ENCODE measurements around the gene PIP5KL1. TPM values are rescaled to one million over a fixed set of nuclear protein-coding genes. Genes with fewer than 3 reads are reported as not detected.

Gene PIP5KL1
- total and polyA plus RNA-seq, 2 donors from 2014 or later, result 3.0 to 4.3 TPM

DNA sequence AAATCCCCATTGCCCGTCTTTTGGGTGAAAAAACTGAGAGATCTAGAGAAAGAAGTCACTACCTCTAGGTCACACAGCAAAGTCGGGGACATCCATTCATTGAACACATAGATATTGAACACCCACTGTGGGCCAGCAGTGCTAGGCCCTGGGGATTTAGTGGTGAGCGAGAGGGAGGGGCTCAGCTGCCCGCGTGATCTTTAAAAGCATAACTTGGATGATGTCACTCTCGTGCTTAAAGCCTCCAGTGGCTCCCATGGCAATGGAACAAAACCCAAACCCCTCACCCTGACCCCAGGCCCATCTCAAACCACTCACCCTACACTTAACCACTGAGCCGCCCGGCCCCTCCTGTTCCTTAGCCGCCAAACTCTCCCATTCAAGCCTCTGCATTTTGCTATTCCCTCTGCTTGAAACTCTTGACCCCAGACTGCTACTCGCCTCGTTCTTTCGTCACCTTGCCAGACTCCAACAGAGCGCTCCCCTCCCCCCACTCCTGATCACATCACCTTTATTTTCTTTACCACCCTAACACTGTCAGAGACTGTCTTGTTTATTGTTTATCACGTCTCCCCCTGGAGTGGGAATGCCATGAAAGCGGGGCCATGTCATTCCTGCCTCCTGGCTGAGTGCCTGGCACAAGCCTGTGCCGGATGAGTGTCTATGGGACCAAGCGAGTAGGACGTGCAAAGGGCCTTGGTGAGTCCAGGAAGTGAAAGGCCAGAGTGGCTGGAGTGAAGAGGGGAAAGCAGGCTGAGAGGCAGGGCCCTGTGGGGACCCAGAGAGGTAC is 710 bp upstream of the PIP5KL1 start:
- Histone ChIP-seq H3K9me3 (ENCODE audit: control insufficient read depth in 2 of 3, insufficient read depth in 1 of 3, low read length in 3 of 3) (no peaks in the 10 kb centered on the region), H3K4me1 (ENCODE audit: control insufficient read depth in 2 of 3, insufficient read depth in 2 of 3, low read depth in 1 of 3, low read length in 3 of 3) (peaks cover 0 to 33% (median under 1%) of the 10 kb centered on the region in 3 donors), H3K9ac (ENCODE audit: low read length in 3 of 3) (no peak overlapping the region), H3K27ac (ENCODE audit: low read depth in 2 of 2, low read length in 2 of 2) (no peak overlapping the region), H3K36me3 (ENCODE audit: control insufficient read depth in 2 of 3, insufficient read depth in 3 of 3, low read length in 3 of 3) (no peaks in the 10 kb centered on the region), H3K27me3 (ENCODE audit: control insufficient read depth, insufficient read depth, low read length) (peaks cover 4% of the 10 kb centered on the region), H3K4me3 (ENCODE audit: low read length in 3 of 3) (peak overlapping the region in 1 of 3 donors; percentile 35)
- peak in 3 of 5 donors; percentile 35 to 78 (median 48) for DNase-seq
- TF ChIP-seq, protein P1, sequence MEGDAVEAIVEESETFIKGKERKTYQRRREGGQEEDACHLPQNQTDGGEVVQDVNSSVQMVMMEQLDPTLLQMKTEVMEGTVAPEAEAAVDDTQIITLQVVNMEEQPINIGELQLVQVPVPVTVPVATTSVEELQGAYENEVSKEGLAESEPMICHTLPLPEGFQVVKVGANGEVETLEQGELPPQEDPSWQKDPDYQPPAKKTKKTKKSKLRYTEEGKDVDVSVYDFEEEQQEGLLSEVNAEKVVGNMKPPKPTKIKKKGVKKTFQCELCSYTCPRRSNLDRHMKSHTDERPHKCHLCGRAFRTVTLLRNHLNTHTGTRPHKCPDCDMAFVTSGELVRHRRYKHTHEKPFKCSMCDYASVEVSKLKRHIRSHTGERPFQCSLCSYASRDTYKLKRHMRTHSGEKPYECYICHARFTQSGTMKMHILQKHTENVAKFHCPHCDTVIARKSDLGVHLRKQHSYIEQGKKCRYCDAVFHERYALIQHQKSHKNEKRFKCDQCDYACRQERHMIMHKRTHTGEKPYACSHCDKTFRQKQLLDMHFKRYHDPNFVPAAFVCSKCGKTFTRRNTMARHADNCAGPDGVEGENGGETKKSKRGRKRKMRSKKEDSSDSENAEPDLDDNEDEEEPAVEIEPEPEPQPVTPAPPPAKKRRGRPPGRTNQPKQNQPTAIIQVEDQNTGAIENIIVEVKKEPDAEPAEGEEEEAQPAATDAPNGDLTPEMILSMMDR (IDR thresholded peaks at IDR 0.05; ENCODE audit: borderline replicate concordance, extremely low read depth, insufficient read depth), result no peak
- no peak for FAIRE-seq
- intact Hi-C loops (cut with DNase I), result no loop called here

DNA sequence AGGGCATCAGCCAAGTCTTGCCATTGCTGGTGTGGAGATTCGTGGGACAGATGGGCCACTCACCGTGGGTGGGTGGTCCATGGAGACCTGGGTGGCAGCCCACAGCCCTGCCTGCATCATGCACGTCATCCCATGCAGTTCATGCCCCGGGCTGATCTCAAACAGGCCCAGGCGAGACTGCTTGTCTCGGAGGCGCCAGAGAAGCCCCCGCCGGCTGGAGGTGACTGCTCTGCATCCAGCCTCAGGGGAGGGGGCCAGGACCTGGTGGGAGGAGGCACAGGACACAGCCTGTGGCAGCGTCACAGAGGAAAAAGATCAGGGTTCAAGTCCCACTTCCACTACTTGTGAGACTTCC is 975 bp downstream of the PIP5KL1 start:
- intact Hi-C loops (cut with DNase I), result no loop called here
- TF ChIP-seq, protein P1 (IDR thresholded peaks at IDR 0.05; ENCODE audit: borderline replicate concordance, extremely low read depth, insufficient read depth), result no peak
- H3K9ac ChIP-seq (ENCODE audit: low read length in 3 of 3), result no peak overlapping the region
- H3K27ac ChIP-seq (ENCODE audit: low read depth in 2 of 2, low read length in 2 of 2), result no peak overlapping the region
- FAIRE-seq (no peak), DNase-seq (peak in 1 of 5 donors; percentile 74)
- no peaks in the 10 kb centered on the region for H3K36me3 ChIP-seq (ENCODE audit: control insufficient read depth in 2 of 3, insufficient read depth in 3 of 3, low read length in 3 of 3)
- peaks cover 0 to 24% (median 0%) of the 10 kb centered on the region in 3 donors for H3K4me1 ChIP-seq (ENCODE audit: control insufficient read depth in 2 of 3, insufficient read depth in 2 of 3, low read depth in 1 of 3, low read length in 3 of 3)
- H3K27me3 ChIP-seq (ENCODE audit: control insufficient read depth, insufficient read depth, low read length), result peaks cover 4% of the 10 kb centered on the region
- no peaks in the 10 kb centered on the region for H3K9me3 ChIP-seq (ENCODE audit: control insufficient read depth in 2 of 3, insufficient read depth in 1 of 3, low read length in 3 of 3)
- no peak overlapping the region for H3K4me3 ChIP-seq (ENCODE audit: low read length in 3 of 3)

DNA sequence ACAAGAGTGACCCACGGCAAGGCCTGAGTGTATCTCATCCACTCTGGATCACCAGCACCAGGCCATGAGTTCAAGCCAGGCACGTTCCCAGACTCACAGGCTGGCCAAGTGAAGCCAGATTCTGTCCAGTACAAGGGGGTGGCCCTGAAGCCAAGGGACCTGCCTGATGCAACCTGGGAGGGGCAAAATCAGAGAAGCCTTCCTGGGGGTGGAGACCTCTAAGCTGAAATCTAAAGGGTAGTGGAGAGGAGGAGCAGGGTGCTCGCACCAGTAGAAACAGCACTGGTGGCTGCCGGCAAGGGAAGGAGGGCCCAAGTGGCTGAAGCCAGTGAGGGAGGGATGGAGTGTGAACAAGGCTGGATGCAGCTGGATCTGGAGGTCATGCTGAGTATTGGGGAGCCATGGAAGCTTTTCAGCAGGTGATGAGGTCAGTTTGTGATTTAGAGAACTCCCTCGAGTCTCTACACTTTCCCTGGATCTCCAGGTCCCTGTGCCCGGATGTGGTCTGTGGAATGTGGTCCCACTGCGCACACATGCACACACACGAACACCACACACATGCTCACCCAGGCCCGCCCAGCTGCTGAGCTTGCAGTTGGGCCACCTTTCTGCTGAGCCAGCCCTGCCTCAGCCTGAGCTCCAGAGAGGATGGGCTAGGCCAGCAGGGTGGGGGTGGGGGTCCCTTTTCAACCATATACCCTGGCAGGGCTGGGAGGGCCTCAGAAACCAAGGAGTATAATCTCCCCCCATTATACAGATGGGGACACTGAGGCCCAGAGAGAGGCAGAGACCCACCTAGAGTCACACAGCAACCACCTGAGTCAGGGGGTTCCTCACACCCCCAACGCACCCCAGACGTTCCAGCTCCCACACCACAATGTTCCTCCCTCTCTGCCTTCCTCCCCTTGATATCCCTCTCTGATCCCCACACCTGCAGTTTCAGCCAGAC is 1.6 kb downstream of the PIP5KL1 start:
- Histone ChIP-seq H3K36me3 (ENCODE audit: control insufficient read depth in 2 of 3, insufficient read depth in 3 of 3, low read length in 3 of 3) (no peaks in the 10 kb centered on the region), H3K4me3 (ENCODE audit: low read length in 3 of 3) (no peak overlapping the region), H3K9me3 (ENCODE audit: control insufficient read depth in 2 of 3, insufficient read depth in 1 of 3, low read length in 3 of 3) (no peaks in the 10 kb centered on the region), H3K27ac (ENCODE audit: low read depth in 2 of 2, low read length in 2 of 2) (no peak overlapping the region), H3K27me3 (ENCODE audit: control insufficient read depth, insufficient read depth, low read length) (peaks cover 4% of the 10 kb centered on the region), H3K9ac (ENCODE audit: low read length in 3 of 3) (no peak overlapping the region), H3K4me1 (ENCODE audit: control insufficient read depth in 2 of 3, insufficient read depth in 2 of 3, low read depth in 1 of 3, low read length in 3 of 3) (peaks cover 0 to 24% (median 0%) of the 10 kb centered on the region in 3 donors)
- DNase-seq (peak in 1 of 5 donors; percentile 32), FAIRE-seq (no peak)
- TF ChIP-seq, protein P1 (IDR thresholded peaks at IDR 0.05; ENCODE audit: borderline replicate concordance, extremely low read depth, insufficient read depth), result no peak
- intact Hi-C loops (cut with DNase I), result no loop called here

Measured in kidney (tissue), 14 donors.